HG03060 (cell line): ENCODE data around the gene ST6GALNAC6.

ENCODE experiments used
- ATAC-seq: cut with Tn5 transposase; IDR thresholded peaks from one replicate; pipeline ENCODE4 v1.9.1; 2021; ENCODE audit warnings: low read depth, moderate number of reproducible peaks; ENCODE audit not compliant: unreplicated experiment

Gene ST6GALNAC6

GRCh38 chr9:127934986-127935385 lies 35.6 kb upstream of the ST6GALNAC6 start:
- no peak for ATAC-seq

GRCh38 chr9:127934248-127934647 lies 34.8 kb upstream of the ST6GALNAC6 start:
- no peak for ATAC-seq

- no peak for ATAC-seq
Observed at GRCh38 chr9:127931092-127931881, 31.9 kb upstream of the ST6GALNAC6 start.

GRCh38 chr9:127930231-127931091 lies 31.1 kb upstream of the ST6GALNAC6 start, which contains the start of gene PIP5KL1:
Gene PIP5KL1, minus strand, starts transcription at chr9:127930777. Its CDS starts 25 bp downstream, at chr9:127930752.
- no peak for ATAC-seq

- ATAC-seq = no peak
Observed at GRCh38 chr9:127929625-127929979, 30.2 kb upstream of the ST6GALNAC6 start.

GRCh38 chr9:127928676-127929624 lies 29.5 kb upstream of the ST6GALNAC6 start:
- ATAC-seq = no peak

- ATAC-seq = no peak
Observed at GRCh38 chr9:127927988-127928675, 28.7 kb upstream of the ST6GALNAC6 start.

- ATAC-seq = no peak
Observed at GRCh38 chr9:127927201-127927987, 28.0 kb upstream of the ST6GALNAC6 start.

- no peak for ATAC-seq
Observed at GRCh38 chr9:127926906-127927200, 27.4 kb upstream of the ST6GALNAC6 start.

- no peak for ATAC-seq
Observed at GRCh38 chr9:127925959-127926905, 26.8 kb upstream of the ST6GALNAC6 start.

GRCh38 chr9:127924736-127925444 lies 25.5 kb upstream of the ST6GALNAC6 start:
- no peak for ATAC-seq

GRCh38 chr9:127923771-127924170 lies 24.4 kb upstream of the ST6GALNAC6 start:
- no peak for ATAC-seq

GRCh38 chr9:127923046-127923445 lies 23.6 kb upstream of the ST6GALNAC6 start:
- no peak for ATAC-seq

GRCh38 chr9:127921557-127922120 lies 22.2 kb upstream of the ST6GALNAC6 start:
- ATAC-seq = no peak

- no peak for ATAC-seq
Observed at GRCh38 chr9:127920794-127921193, 21.4 kb upstream of the ST6GALNAC6 start.

GRCh38 chr9:127919253-127919815 lies 19.9 kb upstream of the ST6GALNAC6 start:
- no peak for ATAC-seq
